Motor neuron (in vitro differentiated cells): ENCODE results near the gene ATP8B3. TPM values are rescaled to one million over a fixed set of nuclear protein-coding genes. Genes with fewer than 3 reads are reported as not detected.

Source experiments
- ATAC-seq, 8 experiments: fragments of 200-7000 bp; cut with Tn5 transposase; replicated peaks in 6 of 8; 2 replicates each; pipeline ENCODE4 v1.8.0; 2021; ENCODE audit warnings: mild to moderate bottlenecking in 8 of 8, moderate library complexity in 8 of 8
- H3K27ac ChIP-seq, 2 donors: fragments of 250-450 bp; sonication (Bioruptor Pico); 2 replicates each; pipeline ENCODE4 v1.9.0; 2021; ENCODE audit warnings: antibody characterized with exemption in 2 of 2, mild to moderate bottlenecking in 2 of 2, moderate library complexity in 1 of 2
- H3K4me1 ChIP-seq, 2 donors: fragments of 250-450 bp; sonication (Bioruptor Pico); replicated peaks in 1 of 2; 2 replicates each; pipeline ENCODE4 v1.6.1; 2021; ENCODE audit warnings: antibody characterized with exemption in 2 of 2, mild to moderate bottlenecking in 2 of 2, moderate library complexity in 1 of 2
- H3K4me3 ChIP-seq, 5 donors: fragments of 250-450 bp; sonication (Bioruptor Pico); 2 replicates each; pipeline ENCODE4 v1.9.0; 2021; ENCODE audit warnings: antibody characterized with exemption in 5 of 5, mild to moderate bottlenecking in 5 of 5, moderate library complexity in 4 of 5
- WGBS, 10 experiments: fragments of 450-650 bp; shearing (Covaris generic); methylation state at CpG; one replicate each; pipeline ENCODE4 v1.0.0; 2022; 5-methylcytosine and 5-hydroxymethylcytosine counted together
- in situ Hi-C, 9 experiments: fragments of 400-800 bp; cut with MboI; loops; one replicate each; pipeline ENCODE4 v1.15.0; 2021; ENCODE audit warnings: low sequenced_read_pairs in 9 of 9, low pct_unique_long_range_greater_than_20kb in 2 of 9; ENCODE audit not compliant: unreplicated experiment in 9 of 9
- total RNA-seq, 8 experiments: library from RNA; unstranded; fragments of 300-600 nt; gene quantifications; 2 replicates each; pipeline versions ENCODE4 v1.2.3 to v1.2.4, GENCODE V29; 2022

The ATP8B3 gene
- total RNA-seq, 8 experiments from 2014 or later: 0.32 to 2.3 (median 0.78) TPM

DNA sequence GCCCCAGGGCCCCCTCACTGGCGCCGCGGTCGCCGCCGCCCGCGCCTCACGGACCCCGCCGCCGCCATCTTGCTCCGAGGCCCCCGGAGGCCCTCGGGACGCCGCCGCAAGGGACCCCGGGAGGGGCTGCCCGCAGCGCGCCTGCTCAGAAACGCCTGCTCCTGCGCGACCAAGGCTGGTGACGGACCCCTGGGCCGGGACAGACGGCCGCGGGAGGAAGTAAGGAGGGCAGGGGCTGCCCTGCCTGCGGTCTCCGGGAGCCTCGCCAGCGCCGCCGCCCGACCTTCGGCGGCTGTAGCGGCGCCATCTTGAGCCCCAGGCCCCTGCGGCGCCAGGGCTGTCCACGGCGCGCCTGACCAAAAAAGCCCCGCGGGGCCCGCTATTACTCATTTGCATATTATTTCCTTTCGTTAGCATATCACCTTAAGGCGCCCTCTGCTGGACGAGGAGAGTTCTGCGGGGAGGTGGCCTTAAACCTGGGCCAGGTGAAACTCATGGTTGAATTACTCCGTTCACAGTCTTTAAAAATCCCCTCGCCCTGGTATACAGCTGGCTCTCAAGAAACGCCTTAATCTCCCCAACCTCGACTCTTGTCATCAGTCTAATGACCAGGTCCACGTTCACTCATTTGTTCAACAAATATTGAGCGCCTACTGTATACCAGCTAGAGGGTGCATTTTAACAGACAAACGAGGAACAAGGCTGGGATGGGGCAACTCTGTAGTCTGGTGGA is 36.5 kb upstream of the ATP8B3 start, which contains the start of gene REXO1:
Gene REXO1 (minus strand): TSS at position 85 of the 733 bp plus-strand sequence. CDS start 125 bp downstream, outside the sequence.
- H3K4me3 ChIP-seq: peak within 1 kb of the TSS; percentile 69 to 98 (median 93)
- peaks cover 16 to 28% of the 10 kb centered on the region in 2 donors for H3K4me1 ChIP-seq
- in situ Hi-C loops: no loop called here
- H3K27ac ChIP-seq: peak within 1 kb of the TSS; percentile 100
- 0 to 60% (median 4%) methylated on average over 1 to 19 of the region's 60 CpGs; no CpG with 5 or more reads in 1 of the 10 experiments for WGBS, 10 experiments
- ATAC-seq: peak; percentile 16 to 78 (median 68)

DNA sequence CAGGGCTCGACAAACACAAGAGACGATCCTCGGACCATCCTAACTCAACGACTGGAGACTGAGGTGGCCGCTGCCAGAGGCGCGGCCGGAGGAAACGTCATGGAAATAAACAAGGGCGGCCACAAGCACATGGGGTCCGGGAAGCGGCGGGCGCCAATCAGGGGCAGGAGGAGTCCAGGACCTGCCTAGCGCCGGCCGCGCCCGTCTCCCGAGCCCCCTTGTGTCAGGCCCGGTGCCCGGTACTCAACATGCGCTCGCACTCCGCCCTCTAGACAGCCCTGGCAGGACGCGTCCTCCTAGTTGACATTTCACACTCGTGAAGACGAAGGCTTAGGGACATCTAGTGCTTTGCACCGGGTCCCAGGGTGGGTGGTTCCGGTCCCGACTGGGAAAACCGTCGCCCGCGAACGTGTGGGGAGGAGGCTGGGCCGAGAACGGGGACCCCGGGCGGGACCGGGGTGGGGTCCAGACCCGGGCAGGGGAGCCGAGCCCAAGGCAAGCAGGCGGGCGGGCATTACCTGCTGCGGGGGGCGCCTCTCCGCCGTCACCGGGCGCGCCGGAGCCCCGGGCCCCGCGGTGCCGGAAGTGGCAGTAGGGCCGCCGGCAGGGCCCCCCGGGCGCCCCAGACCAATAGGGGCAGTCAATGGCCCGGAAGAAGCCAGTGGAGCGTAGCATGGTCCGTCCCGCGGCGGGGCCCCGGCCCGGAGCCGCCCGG is 35.8 kb upstream of the ATP8B3 start:
- ATAC-seq: peak in 4 of 8 experiments; percentile 4 to 69 (median 60)
- Histone ChIP-seq H3K4me1 (peaks cover 14 to 26% of the 10 kb centered on the region in 2 donors), H3K4me3 (peak overlapping the region; percentile 69 to 98 (median 93)), H3K27ac (peak overlapping the region; percentile 100)
- in situ Hi-C loops: no loop called here
- WGBS, 10 experiments: 0 to 1% (median 0%) methylated on average over 3 to 17 of the region's 72 CpGs; no CpG with 5 or more reads in 7 of the 10 experiments

DNA sequence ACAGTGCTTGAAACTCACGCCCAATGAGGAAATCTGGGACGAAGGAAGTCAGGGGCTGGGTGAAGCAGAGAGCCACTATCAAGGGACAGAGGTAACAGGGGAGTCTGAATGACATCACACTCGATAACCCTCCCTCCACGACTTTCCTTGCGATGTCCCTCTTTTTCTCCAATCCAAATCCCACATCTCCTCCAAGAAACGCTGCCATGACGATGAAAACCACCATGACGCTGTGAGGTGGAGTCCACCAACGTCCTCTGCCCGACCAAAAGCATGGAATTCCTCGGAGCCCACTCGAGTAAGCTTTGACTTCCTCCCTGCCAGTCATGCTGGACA is 35.2 kb upstream of the ATP8B3 start:
- WGBS, 10 experiments: 4 to 50% (median 18%) methylated on average over 2 to 11 of the region's 12 CpGs; no CpG with 5 or more reads in 3 of the 10 experiments
- H3K4me3 ChIP-seq: peak overlapping the region; percentile 69 to 98 (median 93)
- H3K4me1 ChIP-seq: peaks cover 10 to 23% of the 10 kb centered on the region in 2 donors
- peak overlapping the region; percentile 100 for H3K27ac ChIP-seq
- in situ Hi-C loops: no loop called here
- no peak for ATAC-seq

DNA sequence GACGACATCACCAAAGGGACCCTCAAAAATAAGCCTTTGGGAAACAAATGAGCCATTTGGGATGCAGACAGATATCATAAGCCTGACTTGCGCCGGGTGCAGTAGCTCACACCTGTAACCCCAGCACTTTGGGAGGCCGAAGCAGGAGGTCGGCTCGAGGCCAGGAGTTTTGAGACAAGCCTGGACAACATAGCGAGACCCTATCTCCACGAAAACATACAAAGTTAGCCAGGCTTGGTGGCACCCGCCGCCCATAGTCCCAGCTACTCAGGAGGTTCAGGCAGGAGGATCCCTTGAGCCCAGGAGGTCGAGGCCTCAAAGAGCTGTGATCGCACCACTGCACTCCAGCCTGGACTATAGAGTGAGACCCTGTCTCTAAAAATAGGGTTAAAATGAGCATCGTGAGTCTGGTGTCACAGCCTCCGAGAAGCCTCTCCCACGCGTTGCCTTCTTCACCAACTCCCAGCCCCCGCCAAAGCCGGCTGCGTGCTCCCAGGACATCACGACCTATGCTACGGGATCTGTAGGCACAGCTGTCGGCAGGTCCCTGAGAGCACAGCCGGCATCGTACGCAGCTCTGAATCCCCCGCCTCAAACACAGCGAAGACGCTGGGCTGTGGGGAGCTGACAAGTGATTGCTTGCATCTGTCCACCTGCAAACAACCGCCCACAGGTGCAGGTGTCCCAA is 34.6 kb upstream of the ATP8B3 start:
- peak overlapping the region in 3 of 5 donors; percentile 77 to 98 (median 93) for H3K4me3 ChIP-seq
- no peak overlapping the region for H3K27ac ChIP-seq
- 76 to 95% (median 82%) methylated on average over 2 to 17 of the region's 29 CpGs; no CpG with 5 or more reads in 2 of the 10 experiments for WGBS, 10 experiments
- peaks cover 6 to 21% of the 10 kb centered on the region in 2 donors for H3K4me1 ChIP-seq
- in situ Hi-C loops: no loop called here
- no peak for ATAC-seq

DNA sequence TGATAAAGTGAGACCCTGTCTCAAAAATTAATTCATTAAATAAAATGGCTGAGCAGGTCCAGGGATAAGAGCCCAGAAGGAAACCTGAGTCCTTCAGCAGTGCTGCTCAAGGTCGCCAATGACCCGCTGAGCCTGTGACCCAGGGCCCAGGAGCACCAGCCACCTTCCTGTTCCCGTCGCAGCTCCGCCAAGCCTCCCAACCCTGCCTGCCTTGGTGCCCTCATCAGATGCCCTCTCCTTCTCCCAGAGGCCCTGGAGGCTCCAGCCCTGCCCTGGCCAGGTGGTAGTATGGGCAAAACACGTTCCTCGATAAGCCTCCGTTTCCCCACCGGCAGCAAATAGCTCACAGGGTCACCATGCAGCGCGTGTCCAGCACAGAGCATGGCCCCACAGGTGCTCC is 33.6 kb upstream of the ATP8B3 start:
- Histone ChIP-seq H3K4me1 (peaks cover 6 to 28% of the 10 kb centered on the region in 2 donors), H3K4me3 (no peak overlapping the region), H3K27ac (no peak overlapping the region)
- no peak for ATAC-seq
- in situ Hi-C loops: no loop called here
- WGBS, 10 experiments: 80 to 98% (median 95%) methylated on average over 1 to 7 of the region's 11 CpGs; no CpG with 5 or more reads in 5 of the 10 experiments

DNA sequence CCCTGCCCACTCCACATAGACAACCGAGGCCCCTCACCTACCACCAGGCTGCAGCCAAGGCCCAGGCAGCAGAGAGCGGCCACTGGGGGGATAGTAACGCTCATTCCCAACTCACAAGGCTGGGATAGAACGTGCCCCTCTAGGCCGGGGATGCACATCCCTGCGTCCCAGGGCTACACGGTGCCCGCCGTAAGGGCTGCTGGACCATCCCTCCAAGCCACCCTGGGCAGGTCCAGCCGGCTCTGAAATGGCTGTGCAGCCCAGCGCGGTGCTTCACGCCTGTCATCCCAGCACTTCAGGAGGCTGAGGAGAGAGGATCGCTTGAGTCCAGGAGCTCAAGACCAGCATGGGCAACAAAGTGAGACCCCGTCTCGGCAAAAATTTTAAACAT is 33.0 kb upstream of the ATP8B3 start:
- 96 to 100% (median 100%) methylated on average over 2 to 4 of the region's 16 CpGs; no CpG with 5 or more reads in 6 of the 10 experiments for WGBS, 10 experiments

DNA sequence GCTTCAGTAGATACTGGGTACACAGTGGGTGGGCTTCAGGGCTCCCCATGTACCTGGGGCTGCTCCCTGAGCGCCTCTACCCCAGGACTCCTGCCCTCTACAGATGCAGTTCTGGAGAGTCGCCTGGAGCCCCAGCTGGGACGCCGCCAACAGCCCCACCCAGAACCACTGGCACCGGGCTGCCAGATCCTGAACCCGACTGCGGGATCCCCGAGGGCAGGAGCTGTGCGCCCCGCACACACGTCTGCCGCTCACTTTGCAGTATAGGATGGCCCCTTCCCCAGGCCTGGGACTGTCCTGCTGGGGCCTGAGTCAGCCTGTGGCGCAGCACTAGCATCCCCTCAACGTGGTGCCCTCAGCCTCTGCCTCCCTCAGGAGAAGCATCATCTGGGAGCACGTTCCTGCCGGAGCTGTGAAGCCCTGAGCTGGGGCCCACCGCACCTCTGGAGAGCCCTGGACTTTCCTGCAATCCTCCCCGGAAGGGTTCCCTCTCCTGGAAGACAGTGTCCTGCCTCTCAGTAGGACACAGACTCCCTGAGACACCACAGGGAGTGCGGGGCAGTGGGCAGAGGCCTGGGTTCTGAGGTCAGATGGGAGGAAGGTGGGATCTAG is 32.5 kb upstream of the ATP8B3 start:
- Histone ChIP-seq H3K4me3 (no peak overlapping the region), H3K27ac (no peak overlapping the region), H3K4me1 (peaks cover 6 to 34% of the 10 kb centered on the region in 2 donors)
- in situ Hi-C loops: no loop called here
- no peak for ATAC-seq
- 30 to 100% (median 60%) methylated on average over 1 to 4 of the region's 19 CpGs; no CpG with 5 or more reads in 5 of the 10 experiments for WGBS, 10 experiments

More for the DNA sequence above, 33.0 kb upstream of the ATP8B3 start:
- Histone ChIP-seq H3K4me3 (no peak overlapping the region), H3K4me1 (peaks cover 6 to 30% of the 10 kb centered on the region in 2 donors), H3K27ac (no peak overlapping the region)
- in situ Hi-C loops: no loop called here
- no peak for ATAC-seq

DNA sequence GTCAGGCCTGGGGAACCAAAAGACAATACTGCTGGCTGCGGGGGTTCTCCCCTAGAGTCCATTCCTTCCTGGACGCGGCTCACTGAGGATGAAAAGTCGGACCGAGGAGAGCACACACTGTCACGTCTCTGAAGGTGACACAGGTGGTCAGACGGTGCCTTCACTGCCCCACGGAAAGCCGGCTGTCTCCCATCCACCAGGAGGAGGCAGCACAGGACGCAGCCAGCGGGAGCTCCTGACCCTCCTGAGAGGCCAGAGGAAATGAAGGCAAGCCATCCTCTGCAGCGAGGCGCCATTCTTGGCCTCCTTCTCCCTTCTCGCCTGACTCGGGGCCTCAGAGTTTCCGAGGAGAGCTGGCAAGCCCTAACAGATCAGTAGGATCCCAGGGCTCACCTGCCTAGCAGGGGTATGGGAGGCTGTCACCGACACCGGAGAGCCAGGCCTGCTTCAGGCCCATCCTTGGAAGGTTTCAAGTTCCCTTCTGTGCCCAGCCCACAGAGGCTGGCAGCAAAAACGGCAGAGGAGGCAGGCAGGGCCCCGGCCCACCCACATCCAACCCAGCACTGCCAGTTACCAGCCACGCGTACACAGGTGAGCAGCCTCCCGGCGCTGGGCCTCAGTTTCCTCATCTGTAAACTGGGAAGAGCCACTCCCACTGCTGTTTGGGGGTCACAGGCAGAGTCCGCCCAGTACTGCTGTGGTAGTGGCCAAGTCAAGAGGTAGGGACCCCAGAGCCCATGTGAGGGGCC is 31.7 kb upstream of the ATP8B3 start:
- Histone ChIP-seq H3K4me1 (peaks cover 6 to 34% of the 10 kb centered on the region in 2 donors), H3K4me3 (no peak overlapping the region), H3K27ac (peak overlapping the region in 1 of 2 donors; percentile 30)
- ATAC-seq: no peak
- in situ Hi-C loops: no loop called here
- 74 to 100% (median 93%) methylated on average over 1 to 9 of the region's 25 CpGs; no CpG with 5 or more reads in 5 of the 10 experiments for WGBS, 10 experiments

DNA sequence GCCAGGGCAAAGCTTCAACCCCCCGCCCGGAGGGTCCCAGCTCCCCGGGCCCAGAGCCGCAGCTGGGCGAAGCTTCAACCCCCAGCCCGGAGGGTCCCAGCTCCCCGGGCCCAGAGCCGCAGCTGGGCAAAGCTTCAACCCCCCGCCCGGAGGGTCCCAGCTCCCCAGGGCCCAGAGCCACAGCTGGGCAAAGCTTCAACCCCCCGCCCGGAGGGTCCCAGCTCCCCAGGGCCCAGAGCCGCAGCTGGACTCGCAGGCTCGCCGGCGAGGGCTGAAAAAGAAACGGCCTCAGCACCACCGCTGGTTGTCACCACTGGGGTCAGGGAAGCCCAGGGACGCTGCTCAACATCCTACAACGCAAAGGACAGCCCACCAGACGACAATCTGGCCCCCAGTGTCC is 31.0 kb upstream of the ATP8B3 start:
- in situ Hi-C loops: no loop called here

DNA sequence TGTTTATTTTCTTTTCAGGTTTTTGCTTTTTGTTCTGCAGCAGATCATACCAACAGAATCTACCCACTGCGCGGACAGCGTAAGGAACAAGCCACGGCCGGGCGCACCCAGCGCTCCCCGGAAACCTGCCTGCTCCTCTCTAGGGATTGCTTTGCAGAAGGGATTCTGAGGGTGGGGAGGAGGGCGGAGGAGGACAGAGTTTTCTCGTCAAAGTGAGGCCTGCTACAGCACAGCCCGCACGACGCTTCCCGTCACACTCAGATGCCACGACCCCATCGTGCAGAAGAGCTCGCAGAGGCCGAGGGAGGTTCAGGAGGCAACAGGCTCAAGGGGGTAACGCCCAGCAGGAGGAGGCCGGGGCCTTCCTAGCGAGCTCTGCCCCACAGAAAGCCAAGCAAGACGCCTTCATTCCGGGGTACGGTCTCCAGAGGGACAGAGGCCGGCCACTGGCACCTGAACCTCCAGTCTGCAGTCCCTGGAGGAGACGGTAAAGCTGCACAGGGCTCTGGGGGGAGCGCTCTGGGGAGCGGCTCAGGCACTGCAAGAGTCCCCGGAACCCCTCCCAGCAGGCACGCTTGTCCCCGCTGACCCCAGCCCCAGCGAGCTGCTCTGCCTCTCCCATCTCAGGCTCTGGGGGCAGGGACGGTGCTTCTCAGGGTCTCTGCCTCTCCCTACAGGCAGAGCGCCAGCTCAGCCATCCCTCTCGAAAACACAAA is 29.3 kb upstream of the ATP8B3 start:
- peaks cover 0 to 32% of the 10 kb centered on the region in 2 donors for H3K4me1 ChIP-seq
- no peak overlapping the region for H3K4me3 ChIP-seq
- 0 to 100% (median 81%) methylated on average over 1 to 7 of the region's 35 CpGs; no CpG with 5 or more reads in 4 of the 10 experiments for WGBS, 10 experiments
- H3K27ac ChIP-seq: no peak overlapping the region
- no peak for ATAC-seq
- in situ Hi-C loops: no loop called here

More for the DNA sequence above, 31.0 kb upstream of the ATP8B3 start:
- Histone ChIP-seq H3K4me1 (peaks cover 6 to 35% of the 10 kb centered on the region in 2 donors), H3K4me3 (no peak overlapping the region), H3K27ac (peak overlapping the region in 1 of 2 donors; percentile 30)
- ATAC-seq: no peak
- WGBS, 10 experiments: 80% methylated on average over 2 of the region's 22 CpGs; no CpG with 5 or more reads in 9 of the 10 experiments

DNA sequence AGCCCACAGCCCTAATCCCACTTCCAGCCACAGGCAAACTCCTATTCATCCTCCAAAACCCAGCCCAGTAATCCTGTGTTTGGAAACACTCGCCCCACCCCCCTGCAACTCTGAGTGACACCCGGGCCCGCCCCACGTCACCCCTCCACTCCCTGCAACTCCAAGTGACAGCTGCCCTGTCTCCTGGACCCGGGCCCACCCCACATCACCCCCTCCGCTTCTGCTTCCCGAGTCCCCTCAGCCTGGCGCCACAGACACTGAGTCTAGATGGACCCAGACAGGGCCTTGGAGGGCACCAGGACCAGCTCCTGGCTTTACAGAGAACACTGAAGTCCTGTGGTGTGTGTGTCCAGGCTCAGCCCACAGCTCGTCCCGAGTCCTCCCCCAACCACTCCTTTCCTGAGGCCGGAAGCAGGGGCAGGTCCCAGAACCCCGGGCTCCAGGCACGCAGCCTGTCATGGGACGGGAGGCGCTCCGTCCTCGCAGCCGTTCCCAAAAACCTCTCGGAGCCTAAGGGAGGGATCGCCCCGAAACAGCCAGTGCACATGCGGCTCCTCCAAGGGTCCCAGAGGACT is 28.6 kb upstream of the ATP8B3 start:
- peak in 1 of 8 experiments; percentile 1 for ATAC-seq
- H3K4me3 ChIP-seq: no peak overlapping the region
- no peak overlapping the region for H3K27ac ChIP-seq
- WGBS, 10 experiments: 80 to 100% (median 96%) methylated on average over 1 to 4 of the region's 22 CpGs; no CpG with 5 or more reads in 5 of the 10 experiments
- peaks cover 0 to 32% of the 10 kb centered on the region in 2 donors for H3K4me1 ChIP-seq
- in situ Hi-C loops: no loop called here
